ENCODE results near the gene NAP1L1. TPM values are rescaled to one million over a fixed set of nuclear protein-coding genes. Genes with fewer than 3 reads are reported as not detected.

NAP1L1 gene
- total RNA-seq, 1 experiment from 2014 or later = 587 TPM

DNA sequence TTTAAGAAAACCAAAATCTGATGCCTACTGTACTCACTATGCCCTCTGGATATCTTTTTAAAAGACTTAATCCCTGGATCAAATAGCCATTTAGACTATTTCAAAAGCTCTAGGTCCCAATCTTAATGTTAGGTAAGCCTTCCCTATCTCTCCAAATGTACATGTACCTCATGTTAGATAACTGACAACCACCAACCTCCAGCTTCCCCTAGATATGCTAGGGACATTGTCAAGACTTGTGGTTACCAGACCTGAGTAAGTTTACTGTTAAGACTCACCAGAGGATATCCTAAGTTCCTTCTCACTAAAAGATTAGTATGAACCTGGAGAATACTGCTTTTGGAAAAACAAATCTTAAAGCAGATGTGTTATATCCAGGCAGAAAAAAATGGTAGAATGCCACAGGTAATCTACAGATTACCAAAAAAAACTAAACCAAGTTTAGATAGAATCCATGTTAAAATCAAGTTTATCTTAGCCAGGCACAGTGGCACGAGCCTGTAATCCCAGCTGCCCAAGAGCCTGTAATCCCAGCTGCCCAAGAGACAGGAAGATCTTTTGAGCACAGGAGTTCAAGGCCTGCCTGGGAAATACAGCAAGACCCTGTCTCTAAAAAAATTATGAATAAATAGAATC is 9.7 kb downstream of the NAP1L1 start:
- DNase-seq = no peak
- Histone ChIP-seq H3K36me3 (ENCODE audit: low read depth) (peaks cover 68% of the 10 kb centered on the region), H3K27ac (no peak overlapping the region)

DNA sequence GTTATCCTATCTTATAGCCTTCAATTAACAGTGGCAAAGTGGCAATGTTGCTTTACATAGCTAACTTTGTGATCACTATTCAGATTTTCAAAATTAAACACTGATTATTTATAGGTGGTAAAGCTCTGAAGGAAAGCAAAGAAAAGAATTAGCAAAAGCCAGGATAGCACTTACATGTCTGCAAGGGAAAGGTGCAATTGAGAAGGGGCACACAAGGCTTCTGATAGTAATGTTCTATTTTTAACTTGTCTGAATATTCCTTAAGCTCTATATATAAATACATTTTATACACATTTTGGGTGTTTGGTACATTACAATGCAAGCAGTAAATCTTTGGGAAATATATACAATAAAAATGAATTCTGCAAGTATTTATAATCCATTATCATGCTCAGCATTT is 10.9 kb downstream of the NAP1L1 start:
- POLR2A ChIA-PET (ENCODE audit: unreplicated experiment) = interaction anchor here (0.6 kb wide), 2 partner anchors 21 to 467 kb away, joined by 3 to 9 read pairs; no protein-coding TSS in a partner anchor
- CTCF ChIA-PET = interaction anchor here (0.7 kb wide), 1 partner anchor 563 kb away, joined by 3 read pairs; no protein-coding TSS in a partner anchor
- Histone ChIP-seq H3K79me2 (ENCODE audit: low read depth) (peaks cover 100% of the 10 kb centered on the region), H3F3A (ENCODE audit: insufficient read depth, low read depth) (peaks cover 36% of the 10 kb centered on the region), H3K9me2 (ENCODE audit: insufficient read depth) (no peaks in the 10 kb centered on the region), H3K27me3 (ENCODE audit: insufficient read depth, low read depth) (no peaks in the 10 kb centered on the region), H3K4me2 (no peak overlapping the region), H3K4me1 (replicated peaks; ENCODE audit: insufficient read depth) (0 out of 2 replicates have a peak, but pooled peaks cover 6% of the 10 kb centered on the region), H2AFZ (no peak overlapping the region), H3K9me3 (ENCODE audit: insufficient read depth, low read depth) (no peaks in the 10 kb centered on the region; the same call in 1 of the 2 replicates), H3K4me3 (no peak overlapping the region), H3K36me3 (ENCODE audit: low read depth) (peaks cover 67% of the 10 kb centered on the region), H4K20me1 (ENCODE audit: insufficient read depth) (peaks cover 28% of the 10 kb centered on the region), H3K27ac (no peak overlapping the region)
- no peak for DNase-seq
- no TSS peak for BruUV-seq (replicated peaks)
- intact Hi-C loops (cut with micrococcal nuclease; ENCODE audit: unreplicated experiment) = no loop called here
- TF ChIP-seq, protein P1, sequence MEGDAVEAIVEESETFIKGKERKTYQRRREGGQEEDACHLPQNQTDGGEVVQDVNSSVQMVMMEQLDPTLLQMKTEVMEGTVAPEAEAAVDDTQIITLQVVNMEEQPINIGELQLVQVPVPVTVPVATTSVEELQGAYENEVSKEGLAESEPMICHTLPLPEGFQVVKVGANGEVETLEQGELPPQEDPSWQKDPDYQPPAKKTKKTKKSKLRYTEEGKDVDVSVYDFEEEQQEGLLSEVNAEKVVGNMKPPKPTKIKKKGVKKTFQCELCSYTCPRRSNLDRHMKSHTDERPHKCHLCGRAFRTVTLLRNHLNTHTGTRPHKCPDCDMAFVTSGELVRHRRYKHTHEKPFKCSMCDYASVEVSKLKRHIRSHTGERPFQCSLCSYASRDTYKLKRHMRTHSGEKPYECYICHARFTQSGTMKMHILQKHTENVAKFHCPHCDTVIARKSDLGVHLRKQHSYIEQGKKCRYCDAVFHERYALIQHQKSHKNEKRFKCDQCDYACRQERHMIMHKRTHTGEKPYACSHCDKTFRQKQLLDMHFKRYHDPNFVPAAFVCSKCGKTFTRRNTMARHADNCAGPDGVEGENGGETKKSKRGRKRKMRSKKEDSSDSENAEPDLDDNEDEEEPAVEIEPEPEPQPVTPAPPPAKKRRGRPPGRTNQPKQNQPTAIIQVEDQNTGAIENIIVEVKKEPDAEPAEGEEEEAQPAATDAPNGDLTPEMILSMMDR (conservative IDR thresholded peaks at IDR 0.05) = no peak
- no peak for TF ChIP-seq EZH2 (IDR thresholded peaks at IDR 0.05; ENCODE audit: low read depth)

More for the DNA sequence above, 9.7 kb downstream of the NAP1L1 start:
- no peaks in the 10 kb centered on the region for H3K9me2 ChIP-seq (ENCODE audit: insufficient read depth)
- ChIA-PET POLR2A (ENCODE audit: unreplicated experiment) (interaction anchor here (0.7 kb wide), 1 partner anchor 9 kb away, joined by 3 read pairs; no protein-coding TSS in a partner anchor), CTCF (no interaction called here)
- H3K4me1 ChIP-seq (replicated peaks; ENCODE audit: insufficient read depth) = 0 out of 2 replicates have a peak, but pooled peaks cover 6% of the 10 kb centered on the region
- BruUV-seq (replicated peaks) = no TSS peak
- no peak overlapping the region for H3K4me2 ChIP-seq
- no peaks in the 10 kb centered on the region for H3K27me3 ChIP-seq (ENCODE audit: insufficient read depth, low read depth)
- H4K20me1 ChIP-seq (ENCODE audit: insufficient read depth) = peaks cover 28% of the 10 kb centered on the region
- peaks cover 7% of the 10 kb centered on the region; the same call in 1 of the 2 replicates for H3K9me3 ChIP-seq (ENCODE audit: insufficient read depth, low read depth)
- H3F3A ChIP-seq (ENCODE audit: insufficient read depth, low read depth) = peaks cover 27% of the 10 kb centered on the region
- peaks cover 100% of the 10 kb centered on the region for H3K79me2 ChIP-seq (ENCODE audit: low read depth)
- H3K4me3 ChIP-seq = no peak overlapping the region
- intact Hi-C loops (cut with micrococcal nuclease; ENCODE audit: unreplicated experiment) = no loop called here
- H2AFZ ChIP-seq = no peak overlapping the region
- TF ChIP-seq EZH2 (IDR thresholded peaks at IDR 0.05; ENCODE audit: low read depth) = no peak
- TF ChIP-seq, protein P1 (conservative IDR thresholded peaks at IDR 0.05) = no peak

DNA sequence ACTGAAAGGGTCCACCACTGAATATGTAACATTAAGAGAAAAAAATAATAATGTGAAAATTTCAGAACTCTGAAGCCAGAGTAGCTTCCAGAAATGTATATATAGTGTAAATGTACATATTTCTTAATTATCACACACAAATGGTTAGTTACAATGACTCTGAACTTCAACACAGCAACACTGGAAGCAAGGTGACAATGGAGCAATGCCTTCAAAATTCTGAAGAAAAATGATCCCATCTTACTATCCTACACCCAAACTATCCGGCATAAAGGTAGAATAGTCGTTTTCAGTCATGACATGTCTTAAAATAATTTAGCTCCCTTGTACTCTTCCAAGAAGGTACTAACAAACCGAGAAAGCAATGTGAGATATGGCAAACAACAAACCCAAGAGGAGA is 11.9 kb downstream of the NAP1L1 start:
- Histone ChIP-seq H3K9me3 (ENCODE audit: insufficient read depth, low read depth) (no peaks in the 10 kb centered on the region), H3K4me3 (no peak overlapping the region), H3K4me2 (no peak overlapping the region), H3K79me2 (ENCODE audit: low read depth) (peaks cover 100% of the 10 kb centered on the region), H3K27ac (no peak overlapping the region), H3K36me3 (ENCODE audit: low read depth) (peaks cover 71% of the 10 kb centered on the region), H3F3A (ENCODE audit: insufficient read depth, low read depth) (peaks cover 43% of the 10 kb centered on the region), H3K9me2 (ENCODE audit: insufficient read depth) (no peaks in the 10 kb centered on the region), H2AFZ (no peak overlapping the region), H3K4me1 (replicated peaks; ENCODE audit: insufficient read depth) (0 out of 2 replicates have a peak, but pooled peaks cover 5% of the 10 kb centered on the region), H4K20me1 (ENCODE audit: insufficient read depth) (peaks cover 22% of the 10 kb centered on the region), H3K27me3 (ENCODE audit: insufficient read depth, low read depth) (no peaks in the 10 kb centered on the region)
- intact Hi-C loops (cut with micrococcal nuclease; ENCODE audit: unreplicated experiment) = no loop called here
- CTCF ChIA-PET = interaction anchor here (0.7 kb wide), 1 partner anchor 560 kb away, joined by 5 read pairs; no protein-coding TSS in a partner anchor
- no TSS peak for BruUV-seq (replicated peaks)
- no peak for DNase-seq
- POLR2A ChIA-PET (ENCODE audit: unreplicated experiment) = no interaction called here
- TF ChIP-seq EZH2 (IDR thresholded peaks at IDR 0.05; ENCODE audit: low read depth) = no peak
- TF ChIP-seq, protein P1 (conservative IDR thresholded peaks at IDR 0.05) = no peak

All from PC-9 (cell line).